Neural crest cell (in vitro differentiated cells): ENCODE measurements around the gene RUNDC3A. TPM values are rescaled to one million over a fixed set of nuclear protein-coding genes. Genes with fewer than 3 reads are reported as not detected.

Experiments
- DNase-seq: peaks from one replicate; pipeline ENCODE4 v3.0.0; 2021; ENCODE audit warnings: low read depth, mixed read lengths, low spot score
- H3K27ac Mint-ChIP-seq: one replicate; pipeline ENCODE4 v1.8.0; 2021; ENCODE audit warnings: mild to moderate bottlenecking, mixed read lengths; ENCODE audit not compliant: unreplicated experiment
- H3K27me3 Mint-ChIP-seq: 2 replicates; pipeline ENCODE4 v1.8.0; 2021; ENCODE audit warnings: low read depth, mild to moderate bottlenecking, mixed read lengths
- H3K36me3 Mint-ChIP-seq: 2 replicates; pipeline ENCODE4 v1.8.0; 2021; ENCODE audit warnings: low read depth, mild to moderate bottlenecking, mixed read lengths
- H3K4me1 Mint-ChIP-seq: 2 replicates; pipeline ENCODE4 v1.8.0; 2021; ENCODE audit warnings: mixed read lengths
- H3K4me3 Mint-ChIP-seq: one replicate; pipeline ENCODE4 v1.8.0; 2021; ENCODE audit warnings: mild to moderate bottlenecking, mixed read lengths
- H3K9me3 Mint-ChIP-seq: 2 replicates; pipeline ENCODE4 v1.8.0; 2021; ENCODE audit warnings: mixed read lengths
- CTCF ChIP-seq: fragments of 200-600 bp; sonication (generic); conservative IDR thresholded peaks from 2 replicates; pipeline ENCODE4 v1.5.0; 2021; ENCODE audit warnings: antibody characterized with exemption, mild to moderate bottlenecking
- total RNA-seq: library from RNA; stranded (reverse); gene quantifications from 2 replicates; pipeline ENCODE4 v1.2.1, GENCODE V29; 2021

RUNDC3A gene
- total RNA-seq, 1 donor from 2014 or later: 12.9 TPM

GRCh38 chr17:44367231-44367979, 59.0 kb downstream of the RUNDC3A start:
- Mint-ChIP-seq H3K9me3 (peaks cover 2% of the 10 kb centered on the region), H3K36me3 (no peaks in the 10 kb centered on the region), H3K4me1 (peaks cover 3% of the 10 kb centered on the region), H3K4me3 (peak overlapping the region; percentile 95), H3K27me3 (peaks cover 36% of the 10 kb centered on the region), H3K27ac (no peak overlapping the region)
- DNase-seq: no peak
- no peak for TF ChIP-seq CTCF

Other genes with a start within 250 kb of the RUNDC3A start
- gene LSM12, start 241.9 kb upstream of the RUNDC3A start, total RNA-seq: 59.7 and 60.9 TPM in 2 replicates
- gene G6PC3, start 237.9 kb upstream of the RUNDC3A start, total RNA-seq: 81.1 and 88.6 TPM in 2 replicates
- 27.1 and 27.2 TPM in 2 replicates for gene HDAC5, start 185.0 kb upstream of the RUNDC3A start, total RNA-seq
- 22.1 and 23.3 TPM in 2 replicates for gene HROB, start 166.7 kb upstream of the RUNDC3A start, total RNA-seq
- gene ASB16, start 137.9 kb upstream of the RUNDC3A start, total RNA-seq: 0.25 and 0.26 TPM in 2 replicates
- gene TMUB2, start 121.6 kb upstream of the RUNDC3A start, total RNA-seq: 33.5 and 33.7 TPM in 2 replicates
- gene ATXN7L3, start 108.7 kb upstream of the RUNDC3A start, total RNA-seq: 115 and 119 TPM in 2 replicates
- gene UBTF, start 88.9 kb upstream of the RUNDC3A start, total RNA-seq: 106 and 108 TPM in 2 replicates
- not detected in 2 replicates for gene SLC4A1, start 40.5 kb upstream of the RUNDC3A start, total RNA-seq
- 114 and 122 TPM in 2 replicates for gene SLC25A39, start 16.2 kb downstream of the RUNDC3A start, total RNA-seq
- 59.7 and 70.0 TPM in 2 replicates for gene GRN, start 36.7 kb downstream of the RUNDC3A start, total RNA-seq
- 50.6 and 51.9 TPM in 2 replicates for gene FAM171A2, start 55.3 kb downstream of the RUNDC3A start, total RNA-seq
- gene ITGA2B, start 81.0 kb downstream of the RUNDC3A start, total RNA-seq: 7.3 and 8.1 TPM in 2 replicates
- 47.0 and 52.9 TPM in 2 replicates for gene GPATCH8, start 194.8 kb downstream of the RUNDC3A start, total RNA-seq
- 93.5 and 96.2 TPM in 2 replicates for gene FZD2, start 248.9 kb downstream of the RUNDC3A start, total RNA-seq